Activated B cell treated with CpG ODN at 0.5 μM for 24 hours (primary cell): ENCODE results near the gene SPAG16. TPM values are rescaled to one million over a fixed set of nuclear protein-coding genes. Genes with fewer than 3 reads are reported as not detected.

ENCODE experiments used
- ATAC-seq: fragments of 200-7000 bp; cut with Tn5 transposase; one replicate; pipeline ENCODE4 v1.10.0; 2021; ENCODE audit warnings: low read depth, mild to moderate bottlenecking, moderate library complexity
- CTCF ChIA-PET: fragments of 350-600 bp; sonication (Branson Sonifier 250); formaldehyde crosslinking; loops from one replicate; lab custom pipeline; 2021; ENCODE audit warnings: antibody characterized with exemption; lab: Charles Lee
- POLR2A ChIA-PET: fragments of 350-600 bp; sonication (Branson Sonifier 250); formaldehyde crosslinking; loops from one replicate; lab custom pipeline; 2021; ENCODE audit warnings: antibody characterized with exemption; lab: Charles Lee
- DNase-seq: peaks from one replicate; pipeline ENCODE4 v3.0.0; 2022
- H3K27ac Mint-ChIP-seq: one replicate; pipeline ENCODE4 v1.8.0; 2020; ENCODE audit warnings: mixed read lengths
- H3K27me3 Mint-ChIP-seq: one replicate; pipeline ENCODE4 v1.8.0; 2021; ENCODE audit warnings: mixed read lengths
- H3K36me3 Mint-ChIP-seq: one replicate; pipeline ENCODE4 v1.8.0; 2021; ENCODE audit warnings: low read depth, mixed read lengths
- H3K4me1 Mint-ChIP-seq: one replicate; pipeline ENCODE4 v1.8.0; 2021; ENCODE audit warnings: mixed read lengths
- H3K4me3 Mint-ChIP-seq: one replicate; pipeline ENCODE4 v1.8.0; 2020; ENCODE audit warnings: mild to moderate bottlenecking, mixed read lengths
- H3K9me3 Mint-ChIP-seq: one replicate; pipeline ENCODE4 v1.8.0; 2020; ENCODE audit warnings: mixed read lengths
- CTCF ChIP-seq: fragments of 200-600 bp; IDR thresholded peaks from one replicate; pipeline ENCODE4 v1.8.0; 2022; ENCODE audit warnings: antibody characterized with exemption, mild to moderate bottlenecking
- intact Hi-C: fragments of 100-400 bp; cut with micrococcal nuclease; formaldehyde crosslinking; loops from one replicate; pipeline ENCODE4 v1.15.1; 2024
- total RNA-seq: library from RNA; stranded (reverse); gene quantifications from 2 replicates; pipeline ENCODE4 v1.2.3, GENCODE V29; 2022

SPAG16 gene
- total RNA-seq, 1 donor from 2014 or later = 11.2 TPM

- Mint-ChIP-seq H3K36me3 (no peaks in the 10 kb centered on the region), H3K27ac (no peak overlapping the region), H3K4me3 (no peak overlapping the region), H3K27me3 (no peaks in the 10 kb centered on the region), H3K4me1 (no peaks in the 10 kb centered on the region), H3K9me3 (peaks cover 2% of the 10 kb centered on the region)
- CTCF ChIA-PET = no interaction called here
- DNase-seq (no peak), ATAC-seq (no peak)
- TF ChIP-seq CTCF = no peak
- POLR2A ChIA-PET = no interaction called here
- intact Hi-C loops = no loop called here
Observed at GRCh38 chr2:214130114-214130513, 845.9 kb downstream of the SPAG16 start.

DNA sequence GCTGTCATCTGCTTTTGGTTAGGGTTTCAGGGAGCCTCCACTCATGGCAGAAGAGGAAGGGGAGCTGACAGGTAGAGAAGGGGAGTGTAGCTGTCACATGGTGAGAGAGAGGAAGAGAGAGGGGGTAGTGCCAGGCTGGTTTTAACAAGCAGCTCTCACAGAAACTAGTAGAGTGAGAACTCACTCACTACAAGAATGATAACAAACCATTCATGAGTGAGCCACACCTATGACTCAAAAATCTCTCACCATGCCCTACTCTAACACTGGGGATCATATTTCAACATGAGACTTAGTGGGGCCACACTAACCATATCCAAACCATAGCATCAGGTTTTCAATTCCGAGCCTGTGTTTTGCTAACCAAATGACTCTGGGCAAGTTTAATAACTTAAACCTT lies 851.7 kb downstream of the SPAG16 start:
- H3K9me3 Mint-ChIP-seq = peaks cover 2% of the 10 kb centered on the region
- no peaks in the 10 kb centered on the region for H3K36me3 Mint-ChIP-seq
- no peak overlapping the region for H3K4me3 Mint-ChIP-seq
- H3K27me3 Mint-ChIP-seq = no peaks in the 10 kb centered on the region
- TF ChIP-seq CTCF = no peak
- ChIA-PET POLR2A (interaction anchor here (0.7 kb wide), 1 partner anchor 673 kb away, joined by 3 read pairs; no protein-coding TSS in a partner anchor), CTCF (no interaction called here)
- ATAC-seq (no peak), DNase-seq (no peak)
- H3K27ac Mint-ChIP-seq = no peak overlapping the region
- intact Hi-C loops = no loop called here
- no peaks in the 10 kb centered on the region for H3K4me1 Mint-ChIP-seq

DNA sequence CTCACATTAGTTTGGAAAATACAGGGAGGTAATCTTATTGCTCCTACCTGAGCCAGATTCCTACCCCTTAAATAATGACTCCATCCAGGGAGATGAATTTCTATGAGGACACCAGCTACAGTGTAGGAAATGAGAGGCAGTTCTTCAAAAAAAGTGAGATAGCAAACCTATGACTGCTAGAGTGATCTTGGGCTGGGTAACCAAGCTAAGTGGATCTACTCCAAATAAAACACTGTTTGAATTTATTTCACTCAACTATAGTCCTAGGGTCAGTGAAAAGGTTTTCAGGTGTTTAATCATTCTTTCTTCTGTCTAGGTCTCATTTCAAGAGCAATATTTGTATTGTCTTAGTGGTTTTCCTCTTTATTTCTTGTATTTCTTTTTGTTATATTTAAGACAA lies 854.5 kb downstream of the SPAG16 start:
- no peak for TF ChIP-seq CTCF
- H3K9me3 Mint-ChIP-seq = no peaks in the 10 kb centered on the region
- no peak overlapping the region for H3K4me3 Mint-ChIP-seq
- ChIA-PET CTCF (no interaction called here), POLR2A (no interaction called here)
- H3K36me3 Mint-ChIP-seq = no peaks in the 10 kb centered on the region
- DNase-seq = no peak
- no peak overlapping the region for H3K27ac Mint-ChIP-seq
- intact Hi-C loops = no loop called here
- ATAC-seq = no peak
- H3K4me1 Mint-ChIP-seq = no peaks in the 10 kb centered on the region
- no peaks in the 10 kb centered on the region for H3K27me3 Mint-ChIP-seq

- no peaks in the 10 kb centered on the region for H3K9me3 Mint-ChIP-seq
- no peak for TF ChIP-seq CTCF
- ChIA-PET CTCF (no interaction called here), POLR2A (no interaction called here)
- ATAC-seq (no peak), DNase-seq (no peak)
- intact Hi-C loops = no loop called here
- no peaks in the 10 kb centered on the region for H3K36me3 Mint-ChIP-seq
- H3K27me3 Mint-ChIP-seq = no peaks in the 10 kb centered on the region
- no peak overlapping the region for H3K27ac Mint-ChIP-seq
- no peaks in the 10 kb centered on the region for H3K4me1 Mint-ChIP-seq
- no peak overlapping the region for H3K4me3 Mint-ChIP-seq
Observed at GRCh38 chr2:214139630-214140284, 855.5 kb downstream of the SPAG16 start.

DNA sequence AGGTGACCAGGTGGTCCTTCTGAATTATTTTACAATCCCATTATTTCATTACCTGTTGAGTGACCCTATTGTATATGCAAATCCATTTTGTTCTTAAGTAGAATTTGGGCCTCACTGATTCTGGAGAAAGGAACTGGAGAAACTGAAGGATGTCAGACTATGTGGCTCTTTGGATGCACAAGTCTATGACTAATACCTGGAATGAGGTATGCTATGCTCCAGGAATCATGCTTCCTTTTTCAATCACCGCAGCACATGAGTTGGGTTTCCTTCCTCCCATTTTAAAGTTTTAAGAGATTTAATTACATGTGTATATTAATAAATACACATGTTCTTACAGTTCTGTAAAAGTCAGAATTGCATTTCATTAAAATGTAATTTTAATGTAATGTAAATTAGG lies 872.7 kb downstream of the SPAG16 start:
- POLR2A ChIA-PET = no interaction called here
- no peaks in the 10 kb centered on the region for H3K4me1 Mint-ChIP-seq
- H3K27ac Mint-ChIP-seq = no peak overlapping the region
- no peaks in the 10 kb centered on the region for H3K36me3 Mint-ChIP-seq
- H3K9me3 Mint-ChIP-seq = no peaks in the 10 kb centered on the region
- H3K27me3 Mint-ChIP-seq = no peaks in the 10 kb centered on the region
- no peak overlapping the region for H3K4me3 Mint-ChIP-seq
- ATAC-seq (no peak), DNase-seq (no peak)
- CTCF ChIA-PET = no interaction called here
- no peak for TF ChIP-seq CTCF
- intact Hi-C loops = no loop called here
